Activated CD8-positive, alpha-beta memory T cell treated with anti-CD3 and anti-CD28 coated beads for 36 hours (primary cell): ENCODE results near the gene PLIN5. TPM values are rescaled to one million over a fixed set of nuclear protein-coding genes. Genes with fewer than 3 reads are reported as not detected.

ENCODE experiments used
- CTCF ChIA-PET: fragments of 350-600 bp; sonication (Branson Sonifier 250); formaldehyde crosslinking; loops from one replicate; lab custom pipeline; 2021; ENCODE audit warnings: antibody characterized with exemption; lab: Charles Lee
- POLR2A ChIA-PET: fragments of 350-600 bp; sonication (Branson Sonifier 250); formaldehyde crosslinking; loops from one replicate; lab custom pipeline; 2021; ENCODE audit warnings: antibody characterized with exemption; lab: Charles Lee
- total RNA-seq, 2 experiments: library from RNA; stranded (reverse); gene quantifications; one replicate each; pipeline ENCODE4 v1.2.3, GENCODE V29; 2021

PLIN5 gene
- total RNA-seq, 2 experiments from 2014 or later, result not detected

GRCh38 chr19:4501691-4502090 is 33.3 kb downstream of the PLIN5 start:
- ChIA-PET POLR2A (no interaction called here), CTCF (interaction anchor here (1.1 to 1.9 kb wide), 2 partner anchors 24 to 361 kb away, joined by 3 to 5 read pairs; no protein-coding TSS in a partner anchor)

GRCh38 chr19:4500841-4501591 is 34.0 kb downstream of the PLIN5 start:
- ChIA-PET POLR2A (no interaction called here), CTCF (interaction anchor here (1.9 kb wide), 1 partner anchor 24 kb away, joined by 5 read pairs; no protein-coding TSS in a partner anchor)

- ChIA-PET CTCF (no interaction called here), POLR2A (no interaction called here)
Observed at GRCh38 chr19:4499855-4500254, 35.2 kb downstream of the PLIN5 start.

- ChIA-PET POLR2A (no interaction called here), CTCF (interaction anchor here (0.6 kb wide), 1 partner anchor 711 kb away, joined by 4 read pairs; no protein-coding TSS in a partner anchor)
Observed at GRCh38 chr19:4499318-4499717, 35.7 kb downstream of the PLIN5 start.

- ChIA-PET CTCF (interaction anchor here (0.6 kb wide), 1 partner anchor 710 kb away, joined by 4 read pairs; no protein-coding TSS in a partner anchor), POLR2A (no interaction called here)
Observed at GRCh38 chr19:4498694-4499093, 36.3 kb downstream of the PLIN5 start.

GRCh38 chr19:4497770-4498389 is 37.1 kb downstream of the PLIN5 start:
- ChIA-PET CTCF (no interaction called here), POLR2A (no interaction called here)

GRCh38 chr19:4496304-4496703 is 38.7 kb downstream of the PLIN5 start:
- POLR2A ChIA-PET, result no interaction called here

GRCh38 chr19:4495471-4495870 is 39.6 kb downstream of the PLIN5 start:
- ChIA-PET CTCF (no interaction called here), POLR2A (no interaction called here)

More at GRCh38 chr19:4496304-4496703, 38.7 kb downstream of the PLIN5 start:
- CTCF ChIA-PET, result no interaction called here

GRCh38 chr19:4494691-4495064 is 40.3 kb downstream of the PLIN5 start:
- ChIA-PET POLR2A (no interaction called here), CTCF (no interaction called here)

GRCh38 chr19:4493929-4494690 is 40.9 kb downstream of the PLIN5 start:
- ChIA-PET POLR2A (no interaction called here), CTCF (no interaction called here)

- CTCF ChIA-PET, result no interaction called here
- POLR2A ChIA-PET, result no interaction called here
Observed at GRCh38 chr19:4493104-4493928, 41.7 kb downstream of the PLIN5 start.

- POLR2A ChIA-PET, result no interaction called here
- CTCF ChIA-PET, result no interaction called here
Observed at GRCh38 chr19:4492337-4493103, 42.5 kb downstream of the PLIN5 start.

- ChIA-PET POLR2A (no interaction called here), CTCF (no interaction called here)
Observed at GRCh38 chr19:4491446-4491845, 43.6 kb downstream of the PLIN5 start.

- POLR2A ChIA-PET, result no interaction called here
- CTCF ChIA-PET, result no interaction called here
Observed at GRCh38 chr19:4488496-4488895, 46.5 kb downstream of the PLIN5 start.

GRCh38 chr19:4487572-4487971 is 47.5 kb downstream of the PLIN5 start:
- ChIA-PET CTCF (no interaction called here), POLR2A (interaction anchor here (0.7 kb wide), 1 partner anchor 14 kb away, joined by 4 read pairs; no protein-coding TSS in a partner anchor)

GRCh38 chr19:4483385-4483784 is 51.6 kb downstream of the PLIN5 start:
- POLR2A ChIA-PET, result no interaction called here
- CTCF ChIA-PET, result interaction anchor here (0.7 kb wide), 1 partner anchor 152 kb away, joined by 3 read pairs; no protein-coding TSS in a partner anchor

- CTCF ChIA-PET, result interaction anchor here (0.9 kb wide), 1 partner anchor 41 kb away, joined by 3 read pairs; no protein-coding TSS in a partner anchor
- POLR2A ChIA-PET, result no interaction called here
Observed at GRCh38 chr19:4482721-4483364, 52.2 kb downstream of the PLIN5 start.
